Fibroblast of the aortic adventitia (primary cell): Measurements from ENCODE around the gene CYP4B1. TPM values are rescaled to one million over a fixed set of nuclear protein-coding genes. Genes with fewer than 3 reads are reported as not detected.
"Not testable (repeated sequence)": the region's sequence is repeated elsewhere in the genome, so short reads cannot be mapped to it uniquely, and the experiment has no call there.

ENCODE experiments used
- DNase-seq: peaks from one replicate; pipeline ENCODE4 v3.0.0-alpha.2; 2010; ENCODE audit warnings: low read depth
- H3K4me3 ChIP-seq: 2 replicates; pipeline ENCODE4 v1.5.1; 2011; ENCODE audit warnings: low read depth, mild to moderate bottlenecking, control low read depth, low read length, moderate library complexity
- CTCF ChIP-seq: IDR thresholded peaks from 2 replicates; pipeline ENCODE4 v1.5.1; 2011; ENCODE audit warnings: mild to moderate bottlenecking, low read length, control low read depth, inconsistent platforms; ENCODE audit not compliant: insufficient read depth
- total RNA-seq: library from RNA; depleted of rRNA; stranded (reverse); fragments of >200 nt; gene quantifications from 2 replicates; pipeline ENCODE4 v1.2.3, GENCODE V29; 2012; ENCODE audit warnings: low replicate concordance

The CYP4B1 gene
- not detected in 2 replicates for total RNA-seq

GRCh38 chr1:46798810-46799209, at the start of gene CYP4B1:
Gene CYP4B1, plus strand, starts transcription at chr1:46799046. Its CDS starts 36 bp downstream, at chr1:46799082.
- DNase-seq: peak; percentile 25
- TF ChIP-seq CTCF: no peak
- H3K4me3 ChIP-seq: no peak within 1 kb of the TSS

- no peak for TF ChIP-seq CTCF
- DNase-seq: no peak
- no peak overlapping the region for H3K4me3 ChIP-seq
Observed at GRCh38 chr1:46749404-46749803, 49.4 kb upstream of the CYP4B1 start.

- no peak overlapping the region for H3K4me3 ChIP-seq
- TF ChIP-seq CTCF: no peak
- DNase-seq: peak; percentile 26
Observed at GRCh38 chr1:46749921-46750404, 48.9 kb upstream of the CYP4B1 start.

GRCh38 chr1:46753985-46754384, 44.9 kb upstream of the CYP4B1 start:
- TF ChIP-seq CTCF: no peak
- DNase-seq: no peak
- H3K4me3 ChIP-seq: no peak overlapping the region

GRCh38 chr1:46754707-46755106, 44.1 kb upstream of the CYP4B1 start:
- DNase-seq, H3K4me3 ChIP-seq: not testable (repeated sequence)

- H3K4me3 ChIP-seq: no peak overlapping the region
- no peak for DNase-seq
- no peak for TF ChIP-seq CTCF
Observed at GRCh38 chr1:46755121-46755520, 43.7 kb upstream of the CYP4B1 start.

GRCh38 chr1:46757247-46757955, 41.4 kb upstream of the CYP4B1 start:
- peak; percentile 12 for DNase-seq
- TF ChIP-seq CTCF: no peak
- H3K4me3 ChIP-seq: no peak overlapping the region
